Measurements from ENCODE around the gene UBN2.
"Not testable (repeated sequence)": the region's sequence is repeated elsewhere in the genome, so short reads cannot be mapped to it uniquely, and the experiment has no call there.

UBN2 gene

DNA sequence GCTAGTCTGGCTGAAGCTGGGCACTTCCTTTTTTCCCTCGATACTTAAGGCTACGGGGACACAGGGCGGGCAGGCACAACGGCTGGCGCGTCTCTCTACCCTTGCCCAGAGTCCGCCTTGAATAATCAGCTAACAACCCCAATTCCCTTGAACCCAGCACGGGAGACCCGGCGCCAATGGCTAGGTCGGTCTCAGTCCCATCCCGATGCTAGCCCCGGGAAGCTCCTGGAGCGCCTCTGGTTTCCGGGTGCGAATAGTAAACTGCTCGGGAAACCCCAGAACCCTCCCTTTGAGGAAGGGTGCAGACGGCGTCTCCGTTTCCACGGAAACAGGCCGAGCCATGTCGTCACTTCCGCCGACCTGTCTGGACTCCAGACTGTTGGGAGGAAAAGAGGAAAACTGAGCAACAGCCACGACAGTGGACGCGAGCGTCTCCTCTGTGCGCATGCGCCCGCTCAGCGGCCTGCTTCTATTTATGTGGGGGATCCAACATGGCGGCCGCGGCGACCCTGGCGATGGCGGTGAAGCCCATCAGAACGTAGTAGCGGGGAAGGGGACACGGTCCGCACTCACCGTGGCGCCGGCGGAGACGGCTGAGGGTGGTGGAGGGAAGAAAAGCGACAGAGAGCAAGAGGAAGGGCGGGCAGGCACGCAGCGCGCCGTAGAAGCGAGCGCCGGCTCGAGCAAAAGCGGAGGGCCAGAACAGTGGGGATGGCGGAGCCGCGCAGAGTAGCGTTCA lies at the start of gene UBN2:
Gene UBN2, plus strand, starts transcription at position 464 of the 739 bp plus-strand sequence. Its CDS starts 248 bp downstream, at position 712.
- peak; percentile 61 to 98 (median 93) for DNase-seq

DNA sequence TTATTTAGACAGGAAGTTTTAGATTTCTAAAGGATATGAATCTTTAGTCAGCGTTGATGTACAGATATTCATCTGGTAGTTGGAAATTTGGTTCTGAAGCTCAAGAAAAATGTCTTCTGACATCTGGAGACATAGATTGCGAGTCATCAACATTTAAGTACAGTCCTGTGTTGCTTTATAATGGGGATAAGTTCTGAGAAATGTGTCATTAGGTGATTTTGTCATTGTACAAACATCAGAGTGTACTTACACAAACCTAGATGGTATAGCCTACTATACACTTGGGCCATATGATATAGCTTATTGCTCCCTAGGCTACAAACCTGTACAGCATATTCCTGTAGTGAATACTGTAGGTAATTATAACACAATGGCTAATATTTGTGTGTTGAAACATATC lies 49.6 kb upstream of the UBN2 start:
- DNase-seq = no peak

- DNase-seq = no peak
Observed at GRCh38 chr7:139182363-139182762, 48.7 kb upstream of the UBN2 start.

- DNase-seq = no peak
Observed at GRCh38 chr7:139183251-139183650, 47.8 kb upstream of the UBN2 start.

GRCh38 chr7:139183878-139184338 lies 47.1 kb upstream of the UBN2 start:
- DNase-seq = no peak

DNA sequence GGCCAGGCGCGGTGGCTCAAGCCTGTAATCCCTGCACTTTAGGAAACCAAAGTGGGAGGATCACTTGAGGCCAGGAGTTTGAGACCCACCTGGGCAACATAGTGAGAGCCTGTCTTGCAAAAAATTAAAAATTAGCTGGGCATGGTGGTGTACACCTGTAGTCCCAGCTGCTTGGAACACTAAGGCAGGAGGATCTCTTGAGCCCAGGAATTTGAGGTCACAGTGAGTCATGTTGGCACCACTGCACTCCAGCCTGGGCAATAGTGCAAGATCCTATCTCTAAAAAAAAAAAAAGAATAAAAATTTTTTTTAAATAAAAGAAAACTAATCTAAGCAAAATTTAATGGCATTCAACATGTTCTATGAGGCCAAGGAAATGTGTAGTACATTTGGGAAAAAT lies 44.9 kb upstream of the UBN2 start:
- no peak for DNase-seq

DNA sequence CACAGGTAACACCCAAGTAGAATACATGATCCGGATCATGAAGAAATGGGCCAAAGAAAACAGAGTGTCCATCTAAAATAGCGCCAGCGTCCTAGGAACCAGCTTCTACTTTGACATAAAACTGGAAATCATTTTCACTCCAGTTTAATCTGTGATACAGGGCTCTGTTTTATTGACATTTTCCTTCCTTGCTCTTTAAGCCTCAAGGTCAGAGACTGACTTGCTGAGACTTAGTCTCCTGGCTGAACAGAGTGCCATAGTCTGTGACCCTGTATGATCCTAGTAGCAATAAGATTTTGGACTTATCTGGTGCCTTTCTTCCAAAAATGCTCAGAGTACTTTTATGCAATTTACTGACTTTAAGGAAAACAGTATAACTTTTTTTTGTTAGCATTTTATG lies 41.7 kb upstream of the UBN2 start:
- DNase-seq = no peak

DNA sequence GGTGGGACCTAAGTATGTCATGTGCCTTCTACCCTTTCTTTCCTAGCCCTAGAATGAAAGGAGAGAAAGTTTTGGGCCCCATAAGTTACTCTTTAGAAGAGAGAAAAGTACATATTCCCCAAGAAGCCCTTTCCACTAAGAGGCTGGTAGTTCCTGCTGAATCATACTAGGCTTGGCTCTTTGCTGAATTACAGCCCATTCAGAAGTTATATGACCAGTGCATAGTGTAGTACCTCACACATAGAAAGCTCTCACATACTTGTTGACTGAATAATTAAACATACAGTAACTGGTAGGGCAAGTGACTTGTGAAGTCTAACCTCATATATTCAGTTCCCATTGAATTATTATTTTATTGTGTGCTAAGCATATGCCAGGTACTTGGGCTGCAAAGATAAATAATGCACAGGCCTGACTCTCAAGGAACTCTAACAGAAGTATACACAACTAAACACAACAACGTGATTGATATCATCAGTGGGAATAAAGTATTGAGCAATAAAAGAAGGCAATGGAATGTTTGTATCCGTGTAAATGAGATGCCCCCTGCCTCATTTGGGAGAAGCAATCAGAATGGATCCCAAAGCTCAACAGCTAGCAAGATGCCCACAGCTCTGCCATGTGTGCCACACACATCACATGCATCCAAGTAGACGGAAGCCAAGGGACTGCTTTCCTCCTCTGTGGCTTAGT lies 38.9 kb upstream of the UBN2 start:
- DNase-seq = no peak

GRCh38 chr7:139200382-139200781 lies 30.7 kb upstream of the UBN2 start:
- DNase-seq = no peak

DNA sequence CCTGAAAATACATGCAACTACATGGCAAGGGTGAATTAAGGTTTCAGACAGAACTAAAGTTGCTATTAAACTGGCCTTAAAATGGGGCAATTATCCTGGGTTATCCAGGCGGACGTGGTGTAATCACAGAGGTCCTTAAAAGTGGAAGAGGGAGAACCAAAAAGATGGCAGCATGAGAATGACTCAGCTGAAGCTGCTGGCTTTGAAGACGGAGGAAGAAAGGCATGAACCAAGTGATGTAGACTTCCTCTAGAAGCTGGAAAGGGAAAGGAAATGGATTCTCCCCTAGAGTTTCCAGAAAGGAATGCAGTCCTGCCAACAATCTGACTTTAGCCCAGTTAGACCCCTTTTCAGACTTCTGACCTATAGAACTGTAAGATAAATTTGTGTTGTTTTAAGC lies 27.0 kb upstream of the UBN2 start:
- DNase-seq = no peak

GRCh38 chr7:139205843-139206242 lies 25.2 kb upstream of the UBN2 start:
- no peak for DNase-seq

- DNase-seq = no peak
Observed at GRCh38 chr7:139212133-139212532, 18.9 kb upstream of the UBN2 start.

DNA sequence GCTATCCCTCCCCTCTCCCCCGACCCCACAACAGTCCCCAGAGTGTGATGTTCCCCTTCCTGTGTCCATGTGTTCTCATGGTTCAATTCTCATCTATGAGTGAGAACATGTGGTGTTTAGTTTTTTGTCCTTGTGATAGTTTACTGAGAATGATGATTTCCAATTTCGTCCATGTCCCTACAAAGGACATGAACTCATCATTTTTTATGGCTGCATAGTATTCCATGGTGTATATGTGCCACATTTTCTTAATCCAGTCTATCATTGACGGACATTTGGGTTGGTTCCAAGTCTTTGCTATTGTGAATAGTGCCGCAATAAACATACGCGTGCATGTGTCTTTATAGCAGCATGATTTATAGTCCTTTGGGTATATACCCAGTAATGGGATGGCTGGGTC lies 17.5 kb upstream of the UBN2 start:
- DNase-seq = not testable (repeated sequence)

- DNase-seq = no peak
Observed at GRCh38 chr7:139218173-139218572, 12.9 kb upstream of the UBN2 start.

DNA sequence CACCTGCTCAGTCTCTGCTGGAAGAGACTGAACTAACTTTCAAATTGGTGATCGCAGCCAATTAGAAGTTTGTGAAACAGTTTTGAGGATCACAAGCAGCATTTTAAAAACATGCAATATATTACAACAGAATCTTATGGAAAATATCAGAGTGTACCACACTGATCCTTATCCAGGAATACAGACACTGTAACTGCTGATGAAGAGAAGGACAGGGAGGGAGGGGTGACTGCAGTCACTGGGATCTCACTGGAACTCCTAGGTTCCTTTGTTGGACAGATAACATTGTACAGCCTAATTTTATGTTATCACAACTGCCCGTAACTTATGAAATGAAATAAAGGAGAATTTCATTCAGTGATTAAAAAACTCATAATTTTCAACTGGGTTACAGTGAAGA lies 6.8 kb upstream of the UBN2 start:
- DNase-seq = no peak

- not testable (repeated sequence) for DNase-seq
Observed at GRCh38 chr7:139224836-139225235, 6.2 kb upstream of the UBN2 start.

DNA sequence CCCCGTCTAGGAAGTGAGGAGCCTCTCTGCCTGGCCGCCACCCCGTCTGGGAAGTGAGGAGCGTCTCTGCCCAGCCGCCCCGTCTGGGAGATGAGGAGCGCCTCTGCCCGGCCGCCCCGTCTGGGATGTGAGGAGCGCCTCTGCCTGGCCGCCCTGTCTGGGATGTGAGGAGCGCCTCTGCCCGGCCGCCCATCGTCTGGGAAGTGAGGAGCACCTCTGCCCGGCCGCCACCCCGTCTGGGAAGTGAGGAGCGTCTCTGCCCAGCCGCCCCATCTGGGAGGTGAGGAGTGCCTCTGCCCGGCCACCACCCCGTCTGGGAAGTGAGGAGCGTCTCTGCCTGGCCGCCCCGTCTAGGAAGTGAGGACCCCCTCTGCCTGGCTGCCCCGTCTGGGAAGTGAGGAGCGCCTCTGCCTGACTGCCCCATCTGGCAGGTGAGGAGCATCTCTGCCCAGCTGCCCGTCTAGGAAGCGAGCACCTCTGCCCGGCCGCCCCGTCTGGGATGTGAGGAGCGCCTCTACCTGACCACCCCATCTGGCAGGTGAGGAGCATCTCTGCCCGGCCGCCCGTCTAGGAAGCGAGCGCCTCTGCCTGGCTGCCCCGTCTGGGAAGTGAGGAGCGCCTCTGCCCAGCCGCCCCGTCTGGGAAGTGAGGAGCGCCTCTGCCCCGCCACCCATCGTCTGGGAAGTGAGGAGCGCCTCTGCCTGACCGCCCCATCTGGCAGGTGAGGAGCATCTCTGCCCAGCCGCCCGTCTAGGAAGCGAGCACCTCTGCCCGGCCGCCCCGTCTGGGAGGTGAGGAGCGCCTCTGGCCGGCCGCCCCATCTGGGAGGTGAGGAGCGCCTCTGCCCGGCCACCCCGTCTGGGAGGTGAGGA lies 5.5 kb upstream of the UBN2 start:
- DNase-seq = not testable (repeated sequence)

DNA sequence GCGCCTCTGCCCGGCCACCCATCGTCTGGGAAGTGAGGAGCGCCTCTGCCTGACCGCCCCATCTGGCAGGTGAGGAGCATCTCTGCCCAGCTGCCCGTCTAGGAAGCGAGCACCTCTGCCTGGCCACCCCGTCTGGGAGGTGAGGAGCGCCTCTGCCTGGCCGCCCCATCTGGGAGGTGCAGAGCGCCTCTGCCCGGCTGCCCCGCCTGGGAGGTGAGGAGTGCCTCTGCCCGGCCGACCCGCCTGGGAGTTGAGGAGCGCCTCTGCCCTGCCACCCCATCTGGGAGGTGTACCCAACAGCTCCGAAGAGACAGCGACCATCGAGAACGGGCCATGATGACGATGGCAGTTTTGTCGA lies 4.9 kb upstream of the UBN2 start:
- not testable (repeated sequence) for DNase-seq

- not testable (repeated sequence) for DNase-seq
Observed at GRCh38 chr7:139226988-139227488, 4.0 kb upstream of the UBN2 start.

DNA sequence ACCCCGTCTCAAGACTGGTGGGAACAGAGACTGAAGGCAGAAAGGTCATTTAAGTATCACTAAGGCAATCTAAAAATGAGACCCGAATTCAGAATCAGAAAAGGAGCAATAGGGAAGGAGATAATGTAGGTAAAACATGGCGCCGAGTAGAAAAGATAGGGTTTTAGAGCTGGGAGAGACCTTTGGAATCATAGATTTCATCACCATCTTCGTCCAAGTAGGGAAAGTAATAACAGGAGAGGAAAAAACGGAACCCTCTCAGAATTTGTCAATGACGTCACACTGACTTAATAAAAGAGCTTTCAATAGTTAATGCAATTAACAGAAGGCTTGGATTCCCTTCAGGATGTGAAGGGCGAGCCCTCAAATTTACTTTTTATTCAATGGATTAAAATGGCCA lies 1.0 kb upstream of the UBN2 start:
- DNase-seq = no peak

- DNase-seq = no peak
Observed at GRCh38 chr7:139230484-139230773, 608 bp upstream of the UBN2 start.

GRCh38 chr7:139231513-139232376 lies 708 bp downstream of the UBN2 start:
- DNase-seq = peak in 12 of 14 donors; percentile 0 to 66 (median 26)

Data from C1 segment of cervical spinal cord (tissue), 14 donors.